Measurements from ENCODE around the gene PLPP3. TPM values are rescaled to one million over a fixed set of nuclear protein-coding genes. Genes with fewer than 3 reads are reported as not detected.
A peak's percentile ranks its signal among the peaks of the same experiment; 100 is the strongest.

Gene PLPP3
- total RNA-seq, 2 donors from 2014 or later = 0.12 TPM; not detected in 1

DNA sequence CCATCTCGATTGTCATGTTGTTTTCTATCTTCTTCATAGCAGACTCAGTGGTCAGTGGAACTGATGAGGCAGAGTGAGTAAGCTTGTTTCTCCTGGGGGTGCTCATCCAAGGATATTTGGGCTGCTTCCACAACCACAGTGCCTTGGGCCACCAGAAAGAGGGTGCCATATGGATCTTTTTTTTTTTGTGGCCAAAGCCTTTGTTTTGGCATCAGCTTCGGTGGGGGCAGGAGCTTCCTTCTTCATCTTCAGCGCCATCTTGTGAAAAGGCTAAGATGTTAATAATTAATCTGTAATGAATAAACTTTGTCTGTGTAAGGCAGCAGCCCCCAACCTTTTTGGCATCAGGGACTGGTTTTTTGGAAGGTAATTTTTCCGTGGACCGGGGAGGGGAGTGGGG, 6.6 kb upstream of the PLPP3 start:
- no peaks in the 10 kb centered on the region for H3K4me1 Mint-ChIP-seq (ENCODE audit: low read depth in 2 of 2)
- ATAC-seq (no peak), DNase-seq (ENCODE audit: low spot score) (no peak)
- H3K9me3 Mint-ChIP-seq = no peaks in the 10 kb centered on the region
- H3K36me3 Mint-ChIP-seq = no peaks in the 10 kb centered on the region
- H3K27me3 Mint-ChIP-seq = peaks cover 3% of the 10 kb centered on the region in 2 donors
- no peak overlapping the region for H3K4me3 Mint-ChIP-seq
- no peak overlapping the region for H3K27ac Mint-ChIP-seq

DNA sequence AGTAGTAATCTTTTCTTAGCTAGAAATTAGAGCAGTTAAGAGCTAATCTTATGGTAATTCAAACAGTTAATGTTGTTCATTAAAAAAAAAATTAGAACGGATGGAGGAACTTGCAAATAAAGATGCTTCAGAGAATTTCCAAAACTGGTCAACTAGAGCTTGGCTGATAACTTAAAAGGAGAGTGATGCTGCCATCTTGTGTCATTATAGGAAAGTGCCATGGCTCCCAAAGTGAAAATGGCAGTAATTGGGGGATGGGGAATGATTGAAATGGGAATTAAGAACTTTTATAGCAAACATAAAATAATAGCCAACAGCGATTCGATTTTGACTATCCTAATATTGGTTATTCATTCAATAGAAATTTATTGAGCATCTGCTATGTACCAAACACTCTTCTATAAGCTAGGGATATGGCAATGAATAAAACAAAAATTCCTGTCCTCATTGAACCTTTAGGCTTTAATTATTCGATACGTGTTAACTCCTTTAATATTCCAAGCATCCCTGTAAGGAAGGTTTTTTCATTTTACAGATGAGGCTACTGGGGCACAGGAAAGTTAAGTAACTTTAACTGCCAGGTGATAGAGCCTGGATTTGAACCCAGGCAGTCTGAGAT, 5.7 kb upstream of the PLPP3 start:
- H3K9me3 Mint-ChIP-seq = no peaks in the 10 kb centered on the region
- no peak for ATAC-seq
- no peaks in the 10 kb centered on the region for H3K36me3 Mint-ChIP-seq
- no peak overlapping the region for H3K27ac Mint-ChIP-seq
- peaks cover 9 to 12% of the 10 kb centered on the region in 2 donors for H3K27me3 Mint-ChIP-seq
- DNase-seq (ENCODE audit: low spot score) = no peak
- H3K4me1 Mint-ChIP-seq (ENCODE audit: low read depth in 2 of 2) = no peaks in the 10 kb centered on the region
- H3K4me3 Mint-ChIP-seq = no peak overlapping the region

DNA sequence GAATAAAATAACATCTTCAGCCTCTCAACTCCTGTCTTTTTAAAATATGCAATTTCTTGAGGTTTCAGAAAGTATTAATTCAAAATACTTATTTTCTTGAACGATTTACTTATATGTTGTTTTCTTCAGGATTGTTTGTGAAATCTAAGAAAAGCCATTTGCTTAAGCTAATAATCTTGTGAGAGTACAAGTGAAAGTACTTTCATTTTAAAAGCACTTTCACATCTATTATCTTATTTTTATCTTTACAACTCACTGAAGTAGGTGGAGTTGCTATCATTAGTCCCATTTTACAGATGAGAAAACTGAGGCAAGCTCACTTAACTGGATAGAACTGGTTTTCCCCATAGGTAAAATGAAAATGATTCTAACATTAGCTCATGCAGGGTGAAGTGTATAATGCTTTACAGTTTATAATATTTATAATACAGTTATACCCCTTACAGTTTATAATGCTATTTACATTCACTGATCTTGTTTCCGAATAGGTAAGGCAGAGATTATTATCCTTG, 4.7 kb upstream of the PLPP3 start:
- ATAC-seq (no peak), DNase-seq (ENCODE audit: low spot score) (no peak)
- Mint-ChIP-seq H3K36me3 (no peaks in the 10 kb centered on the region), H3K4me3 (no peak overlapping the region), H3K27ac (no peak overlapping the region), H3K27me3 (peaks cover 15 to 20% of the 10 kb centered on the region in 2 donors), H3K9me3 (no peaks in the 10 kb centered on the region), H3K4me1 (ENCODE audit: low read depth in 2 of 2) (peaks cover 0 to 3% of the 10 kb centered on the region in 2 donors)

DNA sequence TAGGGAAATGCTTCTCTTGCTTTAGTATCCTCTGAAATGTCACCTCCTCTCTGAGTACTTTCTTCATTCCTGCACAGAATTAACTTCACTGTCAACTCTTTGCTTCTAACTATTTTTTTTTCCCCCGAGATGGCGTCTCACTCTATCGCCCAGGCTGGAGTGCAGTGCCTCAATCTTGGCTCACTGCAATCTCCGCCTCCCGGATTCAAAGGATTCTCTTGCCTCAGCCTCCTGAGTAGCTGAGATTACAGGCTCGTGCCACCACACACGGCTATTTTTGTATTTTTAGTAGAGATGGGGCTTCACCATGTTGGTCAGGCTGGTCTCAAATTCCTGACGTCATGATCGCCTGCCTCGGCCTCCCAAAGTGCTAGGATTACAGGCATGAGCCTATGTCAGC, 1.4 kb upstream of the PLPP3 start:
- Mint-ChIP-seq H3K4me3 (no peak overlapping the region), H3K4me1 (ENCODE audit: low read depth in 2 of 2) (peaks cover 0 to 3% of the 10 kb centered on the region in 2 donors), H3K27me3 (peaks cover 26 to 36% of the 10 kb centered on the region in 2 donors), H3K36me3 (no peaks in the 10 kb centered on the region), H3K27ac (no peak overlapping the region), H3K9me3 (no peaks in the 10 kb centered on the region)
- DNase-seq (ENCODE audit: low spot score) (no peak), ATAC-seq (no peak)

DNA sequence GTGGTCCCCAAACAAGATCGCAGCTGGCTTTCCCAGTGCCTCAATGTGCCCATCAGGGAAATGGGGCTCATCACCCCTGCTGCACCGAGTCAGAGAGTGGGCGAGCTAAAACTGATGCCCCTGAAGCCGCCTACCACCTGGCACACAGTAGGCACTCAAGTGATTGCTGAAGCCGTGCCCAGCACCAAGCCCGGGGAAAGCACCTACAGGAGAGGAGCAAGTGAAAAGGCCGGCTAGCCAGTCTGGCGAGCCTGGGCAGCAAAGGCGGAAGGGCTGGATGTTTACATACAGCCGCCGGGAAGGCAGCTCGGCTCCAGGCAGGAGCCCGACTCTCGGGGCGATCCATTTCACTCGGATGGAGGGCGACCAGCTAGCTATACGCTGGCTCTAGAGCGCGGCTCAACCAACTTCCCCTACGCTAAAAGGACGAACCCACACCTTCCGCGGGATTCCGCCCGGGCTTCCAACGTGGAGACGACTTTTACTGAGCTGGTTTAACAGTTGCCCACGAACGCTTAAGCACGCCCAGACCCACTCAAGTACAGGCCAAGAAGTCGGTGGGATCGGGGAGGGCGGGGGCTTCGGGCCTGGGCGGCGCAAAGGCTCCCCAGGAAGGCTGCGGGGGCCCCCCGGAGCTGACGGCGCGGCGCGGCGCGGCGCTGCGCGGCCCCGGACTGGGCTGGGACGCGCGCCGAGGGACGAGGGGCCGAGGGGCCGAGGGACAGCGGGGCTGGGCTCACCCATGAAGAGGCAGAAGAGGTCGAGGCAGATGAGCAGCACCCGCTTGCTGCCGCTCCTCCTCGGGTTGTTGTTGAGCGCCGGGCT, 1.0 kb downstream of the PLPP3 start:
- no peak for DNase-seq (ENCODE audit: low spot score)
- peaks cover 32 to 49% of the 10 kb centered on the region in 2 donors for H3K27me3 Mint-ChIP-seq
- peaks cover 0 to 3% of the 10 kb centered on the region in 2 donors for H3K4me1 Mint-ChIP-seq (ENCODE audit: low read depth in 2 of 2)
- H3K4me3 Mint-ChIP-seq = no peak overlapping the region
- H3K27ac Mint-ChIP-seq = no peak overlapping the region
- H3K9me3 Mint-ChIP-seq = no peaks in the 10 kb centered on the region
- peak; percentile 32 to 51 for ATAC-seq
- no peaks in the 10 kb centered on the region for H3K36me3 Mint-ChIP-seq

DNA sequence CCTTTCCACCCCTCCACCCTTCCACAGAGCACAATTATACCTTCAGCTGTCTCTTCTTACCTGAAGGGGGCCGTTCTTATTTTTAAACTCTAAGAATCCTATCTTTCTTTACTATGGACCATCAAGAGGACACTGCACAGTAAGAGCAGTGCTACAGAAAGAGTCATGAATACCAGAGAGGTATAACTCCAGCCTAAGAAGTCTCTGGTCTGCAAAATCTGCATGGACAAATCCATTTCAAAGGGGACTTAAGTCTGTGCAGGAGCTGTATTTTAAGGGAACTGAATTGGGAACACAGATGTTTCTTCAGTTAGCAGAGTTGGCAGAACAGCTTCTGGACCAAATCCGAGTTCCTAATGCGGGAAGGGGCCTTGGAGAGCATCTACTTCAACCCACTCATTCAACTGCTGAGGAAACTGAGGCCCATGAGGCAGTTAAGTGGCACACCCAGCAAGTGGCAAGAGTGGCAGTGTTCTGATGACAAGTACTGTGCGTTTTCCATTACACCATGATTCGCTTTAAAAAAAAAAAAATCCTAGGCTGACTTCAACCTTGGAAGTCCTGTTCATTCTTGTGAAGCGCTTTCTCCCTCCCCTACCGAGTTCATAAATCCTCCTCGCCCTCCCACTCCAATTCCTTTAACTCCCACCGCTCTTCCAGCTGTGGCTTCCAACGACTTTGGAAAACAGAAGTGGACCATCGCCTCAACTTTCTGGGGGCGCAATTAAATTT, 1.8 kb downstream of the PLPP3 start:
- H3K27ac Mint-ChIP-seq = no peak overlapping the region
- no peaks in the 10 kb centered on the region for H3K9me3 Mint-ChIP-seq
- H3K4me1 Mint-ChIP-seq (ENCODE audit: low read depth in 2 of 2) = peaks cover 0 to 3% of the 10 kb centered on the region in 2 donors
- DNase-seq (ENCODE audit: low spot score) = no peak
- no peak overlapping the region for H3K4me3 Mint-ChIP-seq
- H3K27me3 Mint-ChIP-seq = peaks cover 32 to 54% of the 10 kb centered on the region in 2 donors
- ATAC-seq = no peak
- no peaks in the 10 kb centered on the region for H3K36me3 Mint-ChIP-seq

DNA sequence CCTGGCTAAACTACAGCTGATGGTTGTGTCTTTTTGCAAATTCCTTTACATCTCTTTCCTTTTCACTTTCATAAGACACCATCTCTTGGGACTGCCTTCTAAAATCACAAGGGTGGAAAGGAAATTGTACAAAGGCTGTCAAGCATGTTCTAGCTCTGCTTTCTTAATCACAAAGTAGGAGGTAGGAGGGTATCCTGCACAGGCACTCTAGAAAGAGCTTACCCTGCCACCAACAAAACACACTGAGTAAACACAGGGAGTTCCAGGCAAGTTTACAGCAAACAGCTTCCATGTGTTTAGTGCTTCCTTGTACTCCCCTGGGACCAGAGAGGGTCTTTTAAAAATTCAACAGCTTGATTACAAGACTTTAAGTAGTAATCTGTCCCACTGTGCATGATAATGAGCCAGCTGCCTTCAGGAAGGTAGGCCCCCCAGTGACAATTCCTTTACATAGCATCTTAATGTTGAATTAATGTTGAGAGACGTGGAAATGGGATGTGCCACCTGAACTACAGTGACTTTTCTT, 2.4 kb downstream of the PLPP3 start:
- no peak overlapping the region for H3K4me3 Mint-ChIP-seq
- peaks cover 0 to 3% of the 10 kb centered on the region in 2 donors for H3K4me1 Mint-ChIP-seq (ENCODE audit: low read depth in 2 of 2)
- H3K9me3 Mint-ChIP-seq = no peaks in the 10 kb centered on the region
- no peak overlapping the region for H3K27ac Mint-ChIP-seq
- ATAC-seq = no peak
- no peaks in the 10 kb centered on the region for H3K36me3 Mint-ChIP-seq
- peaks cover 32 to 54% of the 10 kb centered on the region in 2 donors for H3K27me3 Mint-ChIP-seq
- no peak for DNase-seq (ENCODE audit: low spot score)

DNA sequence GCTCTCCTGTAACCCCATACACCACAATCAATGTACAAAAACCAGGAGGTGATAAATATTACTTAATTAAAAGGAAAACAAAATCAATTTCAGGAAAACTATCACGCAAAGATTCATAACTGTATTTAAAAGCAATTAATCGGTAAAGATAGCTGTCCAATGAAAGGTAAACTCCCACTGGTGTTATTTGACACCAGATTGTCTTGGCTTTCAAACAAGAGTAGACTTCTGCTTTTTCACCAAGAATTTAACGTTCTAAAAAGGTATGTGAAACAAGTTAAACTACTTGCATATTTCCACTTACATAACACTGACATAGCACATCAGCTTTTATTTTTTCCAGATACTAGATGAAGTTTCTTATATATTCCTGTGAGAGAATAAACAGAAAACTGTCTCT, 3.5 kb downstream of the PLPP3 start:
- Mint-ChIP-seq H3K27ac (no peak overlapping the region), H3K4me3 (no peak overlapping the region), H3K36me3 (no peaks in the 10 kb centered on the region), H3K4me1 (ENCODE audit: low read depth in 2 of 2) (peaks cover 0 to 3% of the 10 kb centered on the region in 2 donors), H3K9me3 (no peaks in the 10 kb centered on the region), H3K27me3 (peaks cover 37 to 57% of the 10 kb centered on the region in 2 donors)
- no peak for ATAC-seq
- no peak for DNase-seq (ENCODE audit: low spot score)

DNA sequence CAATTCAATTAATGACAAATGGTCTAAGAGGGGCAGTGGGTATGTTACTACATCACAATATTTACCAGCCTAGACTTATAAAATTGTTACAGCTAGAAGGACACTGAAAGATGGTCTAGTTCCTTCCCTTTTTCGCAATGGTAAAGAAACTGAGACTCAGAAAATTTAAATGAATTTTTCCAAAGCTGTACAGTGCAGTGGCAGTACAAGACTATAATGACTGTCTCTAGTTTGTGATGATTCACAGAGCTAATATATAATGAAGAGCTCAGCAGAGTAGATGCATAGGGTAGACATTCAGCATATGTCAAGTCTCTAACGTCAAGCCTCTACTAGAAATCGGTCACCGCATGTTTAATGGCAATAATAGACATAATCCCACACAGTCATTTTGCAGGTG, 4.6 kb downstream of the PLPP3 start:
- no peak overlapping the region for H3K27ac Mint-ChIP-seq
- H3K4me3 Mint-ChIP-seq = no peak overlapping the region
- H3K9me3 Mint-ChIP-seq = no peaks in the 10 kb centered on the region
- H3K27me3 Mint-ChIP-seq = peaks cover 31 to 51% of the 10 kb centered on the region in 2 donors
- ATAC-seq = no peak
- DNase-seq (ENCODE audit: low spot score) = no peak
- H3K4me1 Mint-ChIP-seq (ENCODE audit: low read depth in 2 of 2) = peaks cover 0 to 3% of the 10 kb centered on the region in 2 donors
- no peaks in the 10 kb centered on the region for H3K36me3 Mint-ChIP-seq

DNA sequence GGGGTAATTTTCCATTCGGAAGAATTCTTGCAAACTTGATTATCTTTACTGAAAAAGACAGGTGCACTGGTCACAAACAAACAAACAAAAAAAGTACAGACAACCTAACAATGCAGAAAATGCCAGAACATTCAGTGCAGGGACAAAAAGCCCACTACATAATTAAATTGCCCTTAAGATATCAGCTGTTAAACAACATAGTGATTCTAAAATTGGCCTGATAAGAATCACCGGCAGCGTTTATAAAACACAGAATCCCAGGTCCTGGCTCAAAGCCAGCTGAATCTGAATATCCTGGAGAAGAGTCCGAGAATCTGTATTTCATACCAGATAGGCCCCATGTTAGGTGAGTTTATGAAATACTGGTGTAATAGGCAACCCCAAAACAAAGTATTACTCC, 6.1 kb downstream of the PLPP3 start:
- no peak overlapping the region for H3K4me3 Mint-ChIP-seq
- H3K27ac Mint-ChIP-seq = no peak overlapping the region
- H3K4me1 Mint-ChIP-seq (ENCODE audit: low read depth in 2 of 2) = no peaks in the 10 kb centered on the region

DNA sequence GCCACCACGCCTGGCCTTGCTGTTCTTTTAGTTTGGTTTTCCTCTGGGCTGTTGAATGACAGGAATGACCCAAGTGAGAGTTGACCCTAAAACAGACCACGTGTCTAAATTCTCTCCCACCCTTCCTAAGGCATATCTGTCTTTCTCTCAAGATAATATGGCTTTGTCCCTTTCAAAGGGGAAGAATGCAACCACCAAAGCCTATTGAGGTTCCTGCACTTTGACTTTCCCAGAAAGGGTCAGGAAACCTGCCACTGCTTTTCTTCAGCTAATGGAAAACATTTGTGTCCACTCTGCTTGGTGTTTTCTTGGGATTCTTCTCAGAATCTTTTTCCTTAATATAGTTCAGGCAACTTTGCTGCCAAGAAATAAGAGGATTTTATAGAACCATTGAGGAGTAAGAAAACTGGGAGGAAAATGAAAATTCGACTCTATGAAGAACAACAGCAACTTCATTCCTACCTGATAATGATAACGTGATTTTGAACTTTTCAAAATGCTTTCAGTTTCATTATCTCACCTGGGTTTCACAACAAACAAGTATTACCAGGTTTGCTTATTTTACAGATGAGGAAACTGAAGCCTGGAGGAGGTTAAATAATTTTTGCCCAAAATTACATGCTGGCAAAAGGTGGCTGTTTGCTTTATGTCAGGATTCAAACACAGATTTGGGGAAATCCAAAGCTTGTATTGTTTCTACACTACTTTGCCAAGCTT, 6.9 kb downstream of the PLPP3 start:
- no peak for ATAC-seq

More for the DNA sequence above, 6.1 kb downstream of the PLPP3 start:
- peaks cover 33 to 56% of the 10 kb centered on the region in 2 donors for H3K27me3 Mint-ChIP-seq
- H3K9me3 Mint-ChIP-seq = no peaks in the 10 kb centered on the region
- no peaks in the 10 kb centered on the region for H3K36me3 Mint-ChIP-seq
- DNase-seq (ENCODE audit: low spot score) (no peak), ATAC-seq (no peak)

DNA sequence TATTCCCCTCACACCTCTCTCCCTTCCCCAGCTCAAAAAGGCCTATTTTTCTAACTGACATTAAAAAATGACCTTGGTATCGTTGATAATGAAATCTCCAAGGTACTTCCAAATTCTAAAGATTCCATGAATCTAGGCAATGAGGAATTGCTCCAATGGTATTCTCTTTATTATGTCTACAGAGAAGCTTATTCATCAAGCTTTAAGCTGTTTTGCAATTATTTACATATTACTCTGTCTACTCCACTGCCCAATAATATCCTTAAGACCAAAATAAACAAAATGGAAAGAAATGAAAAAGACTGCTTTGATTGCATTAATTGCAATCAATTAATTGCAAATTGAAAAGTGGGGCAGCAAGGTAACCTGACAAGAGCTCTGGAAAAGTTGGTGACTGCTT, 7.9 kb downstream of the PLPP3 start:
- no peaks in the 10 kb centered on the region for H3K36me3 Mint-ChIP-seq
- no peak for ATAC-seq
- no peak overlapping the region for H3K4me3 Mint-ChIP-seq
- no peak for DNase-seq (ENCODE audit: low spot score)
- H3K9me3 Mint-ChIP-seq = no peaks in the 10 kb centered on the region
- peaks cover 20 to 41% of the 10 kb centered on the region in 2 donors for H3K27me3 Mint-ChIP-seq
- no peak overlapping the region for H3K27ac Mint-ChIP-seq
- H3K4me1 Mint-ChIP-seq (ENCODE audit: low read depth in 2 of 2) = no peaks in the 10 kb centered on the region

More for the DNA sequence above, 6.9 kb downstream of the PLPP3 start:
- H3K4me3 Mint-ChIP-seq = no peak overlapping the region
- H3K9me3 Mint-ChIP-seq = no peaks in the 10 kb centered on the region
- no peaks in the 10 kb centered on the region for H3K4me1 Mint-ChIP-seq (ENCODE audit: low read depth in 2 of 2)
- DNase-seq (ENCODE audit: low spot score) = no peak
- no peak overlapping the region for H3K27ac Mint-ChIP-seq
- no peaks in the 10 kb centered on the region for H3K36me3 Mint-ChIP-seq
- H3K27me3 Mint-ChIP-seq = peaks cover 29 to 48% of the 10 kb centered on the region in 2 donors

DNA sequence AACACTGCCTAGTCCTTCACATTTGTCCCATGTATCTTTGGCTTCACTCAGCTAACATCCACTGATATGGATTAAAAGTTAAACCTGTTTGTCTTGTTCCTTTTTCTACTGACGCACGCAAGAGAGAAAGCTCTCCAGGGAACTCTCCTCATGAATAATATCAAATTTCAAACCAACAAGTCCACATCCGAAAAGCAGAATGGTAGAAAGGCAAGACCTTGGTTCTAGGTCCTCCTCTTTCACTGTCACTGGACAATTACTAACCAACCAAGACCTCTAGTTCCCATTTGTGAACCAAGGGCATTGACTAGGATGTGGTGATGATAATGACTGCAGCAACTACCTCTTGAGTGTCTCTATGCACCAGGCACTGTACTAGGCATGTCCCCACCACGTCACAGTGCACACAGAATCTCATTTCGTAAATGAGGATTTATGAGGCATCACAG, 8.4 kb downstream of the PLPP3 start:
- DNase-seq (ENCODE audit: low spot score) = no peak
- H3K27me3 Mint-ChIP-seq = peaks cover 20 to 41% of the 10 kb centered on the region in 2 donors
- H3K4me3 Mint-ChIP-seq = no peak overlapping the region
- H3K4me1 Mint-ChIP-seq (ENCODE audit: low read depth in 2 of 2) = no peaks in the 10 kb centered on the region
- no peak overlapping the region for H3K27ac Mint-ChIP-seq
- H3K36me3 Mint-ChIP-seq = no peaks in the 10 kb centered on the region
- H3K9me3 Mint-ChIP-seq = no peaks in the 10 kb centered on the region
- no peak for ATAC-seq
